Lower lobe of right lung (tissue), 2 donors: ENCODE measurements around the gene DDX39A. TPM values are rescaled to one million over a fixed set of nuclear protein-coding genes. Genes with fewer than 3 reads are reported as not detected.
"Not testable (repeated sequence)": the region's sequence is repeated elsewhere in the genome, so short reads cannot be mapped to it uniquely, and the experiment has no call there.

Source experiments
- ATAC-seq, 2 donors: fragments of 200-7000 bp; cut with Tn5 transposase; one replicate each; pipeline ENCODE4 v1.9.1; 2020 to 2022; ENCODE audit warnings: mild to moderate bottlenecking in 2 of 2, moderate library complexity in 2 of 2
- DNase-seq: peaks from one replicate; pipeline ENCODE4 v3.0.0-alpha.2; 2020
- H3K27ac ChIP-seq: fragments of 200-600 bp; one replicate; pipeline ENCODE4 v1.8.0; 2022
- H3K27me3 ChIP-seq: fragments of 200-600 bp; one replicate; pipeline ENCODE4 v1.8.0; 2022; ENCODE audit warnings: low read depth
- H3K36me3 ChIP-seq: fragments of 200-600 bp; one replicate; pipeline ENCODE4 v1.8.0; 2022; ENCODE audit warnings: mild to moderate bottlenecking
- H3K4me1 ChIP-seq: fragments of 200-600 bp; one replicate; pipeline ENCODE4 v1.8.0; 2022
- H3K4me3 ChIP-seq: fragments of 200-600 bp; one replicate; pipeline ENCODE4 v1.8.0; 2022; ENCODE audit warnings: mild to moderate bottlenecking
- H3K9me3 ChIP-seq: fragments of 200-600 bp; one replicate; pipeline ENCODE4 v1.8.0; 2022
- intact Hi-C: fragments of 100-400 bp; cut with DNase I; formaldehyde crosslinking; loops from one replicate; pipeline ENCODE4 v1.11.0; 2022
- total RNA-seq: library from RNA; stranded (reverse); fragmentation: NEBNext Ultra II Directional; extraction: Animal tissue kit (Norgen Biotek cat#: 25700); gene quantifications from one replicate; pipeline ENCODE4 v1.2.1, GENCODE V29; 2021
- TF ChIP-seq, protein P1 (sequence below): fragments of 200-600 bp; IDR thresholded peaks from one replicate; pipeline ENCODE4 v1.8.0; 2022; ENCODE audit warnings: antibody characterized with exemption, mild to moderate bottlenecking
- donor health status: DM: no; HTN: yes; CAD: no; lungs with severe emphysema.

Gene DDX39A
- total RNA-seq, 1 donor from 2014 or later: 59.3 TPM

DNA sequence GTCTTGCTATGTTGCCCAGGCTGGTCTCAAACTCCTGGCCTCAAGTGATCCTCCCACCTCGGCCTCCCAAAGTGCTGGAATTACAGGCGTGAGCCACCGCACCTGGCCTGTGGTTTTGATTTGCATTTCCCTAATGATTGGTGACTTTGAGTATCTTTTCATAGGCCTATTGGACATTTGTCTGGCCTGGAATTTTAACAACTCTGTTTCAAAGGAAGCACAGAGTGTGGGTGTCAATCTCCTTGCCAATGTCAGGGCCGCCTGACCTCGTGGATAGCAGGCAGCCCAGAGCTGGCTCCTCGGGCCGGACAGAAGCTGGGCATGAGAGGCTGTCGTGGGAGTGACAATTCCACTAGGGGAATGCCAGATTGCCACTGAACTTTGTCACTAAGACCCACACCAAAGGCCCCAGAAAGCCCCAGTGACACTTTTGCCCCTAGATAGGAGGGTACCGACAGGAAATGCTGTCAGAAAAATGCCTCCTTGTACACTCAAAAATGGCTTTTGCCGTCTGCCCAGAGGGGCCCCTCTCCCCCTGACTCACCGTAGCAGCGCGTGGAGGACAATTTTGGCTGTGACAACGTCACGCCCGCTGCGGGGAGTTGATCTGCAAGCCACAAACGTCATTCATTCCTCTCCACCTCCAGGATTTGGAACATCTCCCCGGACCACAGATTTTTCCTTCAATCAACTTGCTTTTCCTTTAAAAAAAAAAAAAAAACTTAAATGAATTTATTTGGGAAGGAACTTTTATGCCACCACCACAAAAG is 49.6 kb downstream of the DDX39A start:
- H3K4me1 ChIP-seq: peaks cover 87% of the 10 kb centered on the region

DNA sequence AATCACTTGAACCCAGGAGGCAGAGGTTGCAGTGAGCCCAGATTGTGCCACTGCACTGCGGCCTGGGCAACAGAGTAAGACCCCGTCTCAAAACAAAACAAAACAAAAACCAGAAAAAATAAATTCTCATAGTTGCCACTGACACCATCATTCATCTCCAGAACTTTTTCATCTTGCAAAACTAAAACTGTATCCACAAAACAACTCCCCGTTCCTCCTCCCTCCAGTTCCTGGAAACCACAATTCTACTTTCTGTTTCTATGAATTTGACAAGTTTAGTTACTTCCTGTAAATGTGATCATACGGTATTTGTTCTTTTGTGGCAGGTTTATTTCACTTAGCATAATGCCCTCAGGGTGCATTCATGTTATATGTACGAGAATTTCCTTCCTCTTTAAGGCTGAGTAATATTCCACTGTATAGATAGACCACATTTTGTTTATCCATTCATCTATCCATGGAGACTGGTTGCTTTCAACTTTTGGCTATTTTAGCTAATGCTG is 51.1 kb downstream of the DDX39A start:
- TF ChIP-seq, protein P1, sequence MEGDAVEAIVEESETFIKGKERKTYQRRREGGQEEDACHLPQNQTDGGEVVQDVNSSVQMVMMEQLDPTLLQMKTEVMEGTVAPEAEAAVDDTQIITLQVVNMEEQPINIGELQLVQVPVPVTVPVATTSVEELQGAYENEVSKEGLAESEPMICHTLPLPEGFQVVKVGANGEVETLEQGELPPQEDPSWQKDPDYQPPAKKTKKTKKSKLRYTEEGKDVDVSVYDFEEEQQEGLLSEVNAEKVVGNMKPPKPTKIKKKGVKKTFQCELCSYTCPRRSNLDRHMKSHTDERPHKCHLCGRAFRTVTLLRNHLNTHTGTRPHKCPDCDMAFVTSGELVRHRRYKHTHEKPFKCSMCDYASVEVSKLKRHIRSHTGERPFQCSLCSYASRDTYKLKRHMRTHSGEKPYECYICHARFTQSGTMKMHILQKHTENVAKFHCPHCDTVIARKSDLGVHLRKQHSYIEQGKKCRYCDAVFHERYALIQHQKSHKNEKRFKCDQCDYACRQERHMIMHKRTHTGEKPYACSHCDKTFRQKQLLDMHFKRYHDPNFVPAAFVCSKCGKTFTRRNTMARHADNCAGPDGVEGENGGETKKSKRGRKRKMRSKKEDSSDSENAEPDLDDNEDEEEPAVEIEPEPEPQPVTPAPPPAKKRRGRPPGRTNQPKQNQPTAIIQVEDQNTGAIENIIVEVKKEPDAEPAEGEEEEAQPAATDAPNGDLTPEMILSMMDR: no peak
- H3K27ac ChIP-seq: peak overlapping the region; percentile 83
- H3K9me3 ChIP-seq: no peaks in the 10 kb centered on the region
- intact Hi-C loops: no loop called here
- DNase-seq (no peak), ATAC-seq (peak; percentile 15 to 31)
- no peaks in the 10 kb centered on the region for H3K27me3 ChIP-seq
- peaks cover 87% of the 10 kb centered on the region for H3K4me1 ChIP-seq
- H3K36me3 ChIP-seq: no peaks in the 10 kb centered on the region
- H3K4me3 ChIP-seq: no peak overlapping the region

More for the DNA sequence above, 49.6 kb downstream of the DDX39A start:
- H3K9me3 ChIP-seq: no peaks in the 10 kb centered on the region
- no peak for DNase-seq
- ATAC-seq: peak; percentile 9 to 10
- H3K27ac ChIP-seq: peak overlapping the region; percentile 83
- no peaks in the 10 kb centered on the region for H3K36me3 ChIP-seq
- H3K4me3 ChIP-seq: no peak overlapping the region
- no peaks in the 10 kb centered on the region for H3K27me3 ChIP-seq
- intact Hi-C loops: no loop called here
- TF ChIP-seq, protein P1: no peak

DNA sequence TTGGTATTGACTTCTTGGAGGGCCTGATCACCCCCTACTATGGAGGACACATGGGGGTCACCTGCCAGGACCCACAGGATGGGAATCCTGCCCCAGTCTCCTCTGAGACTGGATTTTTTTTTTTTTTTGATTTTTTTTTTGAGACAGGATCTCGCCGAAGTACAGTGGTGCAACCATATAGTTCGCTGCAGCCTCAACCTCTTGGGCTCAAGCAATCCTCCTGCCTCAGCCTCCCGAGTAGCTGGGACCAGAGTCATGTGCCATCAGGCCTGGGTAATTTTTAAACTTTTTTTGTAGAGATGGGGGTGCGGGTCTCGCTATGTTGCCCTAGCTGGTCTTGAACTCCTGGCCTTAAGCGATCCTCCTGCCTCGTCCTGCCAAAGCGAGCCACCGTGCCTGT is 52.1 kb downstream of the DDX39A start:
- Histone ChIP-seq H3K27me3 (no peaks in the 10 kb centered on the region), H3K36me3 (no peaks in the 10 kb centered on the region), H3K4me3 (no peak overlapping the region), H3K27ac (peak overlapping the region; percentile 83), H3K4me1 (peaks cover 90% of the 10 kb centered on the region), H3K9me3 (no peaks in the 10 kb centered on the region)
- intact Hi-C loops: no loop called here
- TF ChIP-seq, protein P1: no peak
- DNase-seq: no peak
- ATAC-seq: no peak

DNA sequence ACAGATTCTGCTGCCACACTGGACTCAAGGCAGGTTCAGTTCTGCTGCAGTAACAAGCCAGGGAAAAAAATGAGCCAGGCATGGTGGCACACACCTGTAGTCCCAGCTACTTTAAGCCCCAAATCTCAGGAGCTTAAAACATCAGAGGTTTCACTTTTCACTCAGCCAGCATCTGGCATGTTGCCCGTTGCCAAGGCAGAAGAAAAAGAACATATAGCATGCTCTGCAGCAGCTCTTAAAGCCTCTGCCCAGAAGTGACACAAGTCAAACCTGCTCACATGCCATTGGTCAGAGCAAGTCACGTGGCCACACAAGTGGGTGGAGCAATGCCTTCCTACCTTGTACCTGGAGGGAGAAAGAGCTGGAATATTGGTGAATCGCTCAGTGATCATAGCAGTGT is 52.6 kb downstream of the DDX39A start:
- Histone ChIP-seq H3K4me3 (no peak overlapping the region), H3K4me1 (peaks cover 91% of the 10 kb centered on the region), H3K9me3 (no peaks in the 10 kb centered on the region), H3K27ac (peak overlapping the region; percentile 83), H3K27me3 (no peaks in the 10 kb centered on the region), H3K36me3 (no peaks in the 10 kb centered on the region)
- intact Hi-C loops: no loop called here
- peak; percentile 79 to 82 for ATAC-seq
- DNase-seq: peak; percentile 92
- TF ChIP-seq, protein P1: no peak

DNA sequence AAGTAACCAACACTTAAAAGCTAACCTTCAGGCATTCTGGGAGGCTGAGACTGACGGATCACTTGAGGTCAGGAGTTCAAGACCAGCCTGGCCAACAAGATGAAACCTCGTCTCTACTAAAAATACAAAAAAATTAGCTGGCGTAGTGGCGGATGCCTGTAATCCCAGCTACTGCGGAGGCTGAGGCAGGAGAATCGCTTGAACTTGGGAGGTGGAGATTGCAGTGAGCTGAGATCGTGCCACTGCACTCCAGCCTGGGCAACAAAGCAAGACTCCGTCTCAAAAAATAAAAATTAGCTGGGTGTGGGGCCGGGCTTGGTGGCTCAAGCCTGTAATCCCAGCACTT is 55.1 kb downstream of the DDX39A start:
- intact Hi-C loops: not testable (repeated sequence)

More for the DNA sequence above, 55.1 kb downstream of the DDX39A start:
- H3K27me3 ChIP-seq, ATAC-seq, H3K9me3 ChIP-seq, H3K36me3 ChIP-seq, H3K4me3 ChIP-seq, DNase-seq: not testable (repeated sequence)
- peak overlapping the region; percentile 81 for H3K27ac ChIP-seq
- H3K4me1 ChIP-seq: peaks cover 69% of the 10 kb centered on the region
